GM11168 (cell line): ENCODE results near the gene SLC27A1.
"Not testable (repeated sequence)": the region's sequence is repeated elsewhere in the genome, so short reads cannot be mapped to it uniquely, and the experiment has no call there.

Source experiments
- in situ Hi-C: fragments of 300-500 bp; cut with MboI; formaldehyde crosslinking; loops from one replicate; pipeline ENCODE4 v1.12.0; 2022; ENCODE audit warnings: low sequenced_read_pairs; ENCODE audit not compliant: unreplicated experiment

SLC27A1 gene

DNA sequence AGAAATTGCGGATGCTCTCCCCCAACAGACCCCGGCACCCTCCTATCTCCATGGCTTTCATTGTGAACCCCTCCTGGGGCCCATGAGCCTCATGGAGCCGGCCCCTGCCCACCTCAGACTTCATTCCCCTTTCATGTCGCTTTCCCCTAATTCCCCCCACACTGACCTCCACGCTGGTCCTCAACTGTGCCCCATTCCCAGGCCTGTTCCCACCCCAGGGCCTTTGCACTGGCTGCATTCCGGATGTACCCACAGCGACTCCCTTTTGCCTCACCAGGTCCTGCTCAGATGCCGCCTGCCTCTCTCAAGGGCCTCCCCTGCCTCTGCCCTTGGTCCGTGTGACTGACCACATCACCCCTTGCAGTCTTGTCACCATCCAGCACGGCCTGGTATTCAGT lies 13.3 kb downstream of the SLC27A1 start:
- in situ Hi-C loops: no loop called here

DNA sequence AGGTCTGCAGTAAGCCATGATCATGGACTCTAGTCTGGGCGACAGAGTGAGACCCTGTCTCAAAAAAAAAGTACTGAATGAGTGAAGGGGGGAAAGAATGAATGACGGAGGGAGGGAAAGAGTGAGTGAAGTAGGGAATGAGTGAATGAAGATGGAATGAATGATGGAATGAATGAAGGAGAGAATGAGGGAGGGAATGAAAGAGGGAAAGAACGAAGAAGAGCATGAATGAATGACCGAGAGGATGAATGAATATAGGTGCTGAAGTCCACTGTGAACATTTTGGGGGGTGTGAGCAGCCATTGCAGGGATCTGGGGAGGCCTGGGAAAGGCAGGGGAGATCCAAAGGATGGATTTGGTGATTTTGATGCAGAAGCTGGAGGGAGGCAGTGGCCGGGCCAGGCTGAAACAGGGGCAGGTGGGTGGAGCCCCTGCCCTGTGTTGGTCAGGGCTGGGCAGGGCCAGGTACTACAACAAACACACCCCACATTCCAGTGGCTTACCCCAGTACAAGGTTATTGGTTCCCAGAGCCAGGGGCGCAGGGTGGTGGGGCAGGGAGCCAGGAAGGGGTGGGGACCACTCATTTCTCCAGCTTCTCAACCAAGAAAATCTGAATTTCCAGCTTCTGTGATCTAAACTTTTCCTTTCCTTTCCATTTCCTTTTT lies 14.3 kb downstream of the SLC27A1 start:
- in situ Hi-C loops: no loop called here

DNA sequence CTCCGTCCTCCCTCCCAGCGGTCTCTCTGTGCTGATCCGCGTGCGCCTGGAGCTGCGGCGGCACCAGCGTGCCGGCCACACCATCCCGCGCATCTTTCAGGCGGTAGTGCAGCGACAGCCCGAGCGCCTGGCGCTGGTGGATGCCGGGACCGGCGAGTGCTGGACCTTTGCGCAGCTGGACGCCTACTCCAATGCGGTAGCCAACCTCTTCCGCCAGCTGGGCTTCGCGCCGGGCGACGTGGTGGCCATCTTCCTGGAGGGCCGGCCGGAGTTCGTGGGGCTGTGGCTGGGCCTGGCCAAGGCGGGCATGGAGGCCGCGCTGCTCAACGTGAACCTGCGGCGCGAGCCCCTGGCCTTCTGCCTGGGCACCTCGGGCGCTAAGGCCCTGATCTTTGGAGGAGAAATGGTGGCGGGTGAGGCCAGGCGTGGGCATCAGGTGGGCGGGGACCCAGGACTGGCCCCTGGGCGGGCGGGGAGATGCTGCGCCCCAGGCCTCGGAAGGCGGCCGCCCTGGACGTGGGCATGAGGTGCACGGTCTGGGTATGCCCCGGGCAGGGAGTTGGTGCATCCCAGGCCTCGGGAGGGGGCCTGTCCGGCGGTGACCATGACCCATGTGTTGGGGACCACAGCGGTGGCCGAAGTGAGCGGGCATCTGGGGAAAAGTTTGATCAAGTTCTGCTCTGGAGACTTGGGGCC lies 16.4 kb downstream of the SLC27A1 start:
- in situ Hi-C loops: no loop called here

DNA sequence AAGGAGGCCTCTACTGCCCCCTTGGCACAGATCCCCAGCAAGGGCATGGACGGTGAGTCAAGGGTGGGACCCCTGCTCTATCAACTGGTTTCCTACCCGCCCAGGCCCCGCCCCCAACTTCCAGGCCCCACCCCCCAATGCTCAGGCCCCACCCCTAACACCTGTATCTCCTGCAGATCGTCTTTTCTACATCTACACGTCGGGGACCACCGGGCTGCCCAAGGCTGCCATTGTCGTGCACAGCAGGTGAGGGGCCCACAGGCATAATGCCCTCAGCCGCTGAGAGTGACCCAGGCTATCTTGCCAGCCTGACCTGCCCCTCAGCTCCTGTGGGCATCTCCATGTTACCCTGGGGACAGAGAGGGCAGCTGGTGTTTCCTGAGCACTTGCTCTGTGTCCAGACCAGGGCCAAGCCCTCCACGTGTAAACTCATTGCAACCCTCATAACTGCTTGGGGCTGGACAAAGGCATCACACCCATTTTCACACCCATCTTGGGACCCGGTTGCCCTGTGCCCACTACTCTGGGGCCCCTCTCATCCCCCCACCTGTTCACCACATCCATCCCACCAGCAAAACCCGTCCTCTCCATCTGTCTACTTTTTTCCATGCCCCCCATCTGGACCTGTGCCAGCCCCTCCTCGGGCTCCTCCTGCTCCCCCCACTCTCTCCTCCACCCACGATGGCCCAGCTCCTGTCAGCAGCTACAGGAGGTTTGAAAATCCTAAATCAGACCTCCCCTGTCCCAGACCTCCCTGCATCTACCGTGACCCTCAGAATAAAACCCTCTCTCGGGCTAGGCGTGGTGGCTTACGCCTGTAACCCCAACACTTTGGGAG lies 17.2 kb downstream of the SLC27A1 start:
- in situ Hi-C loops: no loop called here

DNA sequence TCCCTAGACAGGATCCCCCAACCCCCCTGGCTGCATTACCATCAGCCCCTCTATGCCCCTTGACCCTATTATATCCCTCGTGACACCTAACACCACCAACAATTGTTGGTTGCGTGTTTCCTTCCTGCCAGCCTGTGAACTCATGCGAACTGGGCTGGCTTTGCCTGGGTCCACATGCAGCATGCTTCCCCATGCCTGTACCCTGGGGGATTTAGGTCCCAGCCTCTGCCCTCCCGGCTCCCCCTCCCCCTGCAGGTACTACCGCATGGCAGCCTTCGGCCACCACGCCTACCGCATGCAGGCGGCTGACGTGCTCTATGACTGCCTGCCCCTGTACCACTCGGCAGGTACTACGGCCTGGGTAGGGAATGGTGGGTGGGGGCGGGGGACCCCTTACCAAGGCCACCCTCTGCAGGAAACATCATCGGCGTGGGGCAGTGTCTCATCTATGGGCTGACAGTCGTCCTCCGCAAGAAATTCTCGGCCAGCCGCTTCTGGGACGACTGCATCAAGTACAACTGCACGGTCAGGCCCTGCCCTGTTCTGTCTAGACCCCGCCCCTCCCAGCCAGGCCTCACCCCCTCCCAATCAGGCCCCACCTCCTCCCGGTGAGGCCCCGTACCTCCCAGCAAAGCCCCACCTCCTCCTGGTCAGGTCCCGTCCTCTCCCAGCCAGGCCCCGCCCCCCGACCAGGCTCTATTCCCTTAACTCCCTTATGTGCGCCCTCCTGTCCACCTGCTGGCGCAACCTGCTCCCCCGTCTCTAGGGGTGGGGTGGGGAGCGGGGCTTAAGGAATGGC lies 18.5 kb downstream of the SLC27A1 start:
- in situ Hi-C loops: no loop called here

DNA sequence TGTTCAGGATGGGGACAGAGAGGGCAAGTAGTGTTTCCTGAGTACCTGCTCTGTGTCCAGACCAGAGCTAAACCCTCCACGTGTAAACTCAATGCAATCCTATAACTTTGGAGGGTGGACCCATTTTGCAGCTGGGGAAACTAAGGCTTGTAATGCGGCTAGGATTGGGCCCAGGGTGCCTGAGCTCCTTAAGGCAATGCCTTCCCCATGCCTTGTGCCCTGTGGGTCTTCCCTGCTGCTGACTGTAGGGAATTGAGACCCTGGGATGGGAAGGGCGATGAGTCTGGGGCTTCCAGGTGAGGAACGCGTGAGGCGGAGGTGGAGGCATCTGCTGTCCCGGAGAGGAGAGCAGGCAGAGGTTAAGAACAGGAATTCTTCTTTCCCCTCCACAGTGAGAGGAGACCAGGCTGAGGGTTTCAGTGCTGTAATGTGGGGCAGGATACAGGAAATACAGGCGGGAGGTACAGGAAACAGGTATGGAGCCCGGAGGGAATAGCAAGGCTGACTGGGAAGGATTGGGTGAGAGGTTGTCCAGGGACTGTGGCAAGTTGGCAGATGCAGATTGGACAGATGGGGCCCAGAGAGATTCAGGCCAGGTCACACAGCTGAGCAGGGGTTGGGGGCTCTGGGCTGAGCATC lies 19.2 kb downstream of the SLC27A1 start:
- in situ Hi-C loops: no loop called here

DNA sequence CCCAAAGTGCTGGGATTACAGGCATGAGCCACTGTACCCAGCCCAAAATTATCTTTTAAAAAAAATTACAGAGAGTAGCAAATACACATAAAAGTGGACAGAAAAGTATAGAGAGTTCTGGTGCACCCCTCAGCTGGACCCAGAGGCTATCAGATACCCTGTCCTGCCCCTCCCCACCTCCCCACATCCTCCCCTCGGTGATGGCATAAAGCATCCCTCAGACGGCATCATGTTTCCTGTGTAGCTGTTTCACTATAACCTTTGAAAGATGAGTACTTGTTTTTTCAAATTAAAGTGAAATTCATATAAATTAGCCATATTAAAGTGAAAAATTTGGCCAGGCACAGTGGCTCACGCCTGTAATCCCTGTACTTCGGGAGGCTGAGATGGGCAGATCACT lies 20.1 kb downstream of the SLC27A1 start:
- in situ Hi-C loops: no loop called here

DNA sequence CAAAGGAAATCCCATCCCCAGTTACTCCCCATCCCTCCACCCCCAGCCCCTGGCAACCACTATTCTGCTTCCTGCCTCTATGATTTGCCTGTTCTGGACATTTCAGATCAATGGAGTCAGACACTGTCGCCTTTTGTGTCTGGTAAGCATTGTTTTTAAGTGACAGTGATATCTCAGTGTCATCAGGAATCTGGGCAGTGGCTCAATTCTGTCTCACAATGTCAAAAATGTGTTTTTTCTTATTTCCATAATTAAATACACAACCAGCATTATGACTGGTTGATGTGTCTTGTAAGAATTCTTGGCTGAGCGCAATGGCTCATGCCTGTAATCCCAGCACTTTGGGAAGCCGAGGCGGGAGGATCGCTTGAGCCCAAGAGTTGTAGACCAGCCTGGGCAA lies 21.0 kb downstream of the SLC27A1 start:
- in situ Hi-C loops: no loop called here

DNA sequence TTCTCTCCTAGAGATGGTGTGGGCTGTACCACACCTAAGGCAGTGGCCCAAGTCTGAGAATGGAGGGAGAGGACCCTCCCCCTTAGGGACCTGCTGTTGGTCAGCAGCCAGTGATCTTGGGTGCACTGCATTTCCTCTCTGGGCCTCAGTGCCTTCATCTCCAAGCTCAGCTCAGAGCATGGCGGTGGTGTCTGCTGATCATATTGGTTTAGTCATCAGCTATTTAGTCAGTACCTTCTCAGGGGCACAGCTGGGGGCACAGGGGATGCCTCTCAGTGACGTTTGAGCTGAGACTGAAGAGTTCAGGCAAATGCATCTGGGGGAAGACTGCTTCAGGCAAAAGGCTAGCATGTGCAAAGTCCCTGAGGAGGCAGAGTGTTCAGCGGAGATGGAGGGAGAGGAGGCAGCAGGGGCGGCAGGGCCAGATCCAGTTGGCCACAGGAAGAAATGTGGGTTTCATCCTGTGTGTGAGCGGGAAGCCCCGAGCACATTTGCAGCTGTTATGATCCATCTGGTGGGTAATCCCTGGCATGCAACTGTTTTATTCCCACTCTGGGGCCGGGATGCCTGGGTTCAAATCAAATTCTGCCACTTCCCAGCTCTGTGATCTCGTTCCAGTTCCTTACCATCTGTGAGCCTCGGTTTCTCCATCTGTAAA lies 25.4 kb downstream of the SLC27A1 start:
- in situ Hi-C loops: no loop called here

DNA sequence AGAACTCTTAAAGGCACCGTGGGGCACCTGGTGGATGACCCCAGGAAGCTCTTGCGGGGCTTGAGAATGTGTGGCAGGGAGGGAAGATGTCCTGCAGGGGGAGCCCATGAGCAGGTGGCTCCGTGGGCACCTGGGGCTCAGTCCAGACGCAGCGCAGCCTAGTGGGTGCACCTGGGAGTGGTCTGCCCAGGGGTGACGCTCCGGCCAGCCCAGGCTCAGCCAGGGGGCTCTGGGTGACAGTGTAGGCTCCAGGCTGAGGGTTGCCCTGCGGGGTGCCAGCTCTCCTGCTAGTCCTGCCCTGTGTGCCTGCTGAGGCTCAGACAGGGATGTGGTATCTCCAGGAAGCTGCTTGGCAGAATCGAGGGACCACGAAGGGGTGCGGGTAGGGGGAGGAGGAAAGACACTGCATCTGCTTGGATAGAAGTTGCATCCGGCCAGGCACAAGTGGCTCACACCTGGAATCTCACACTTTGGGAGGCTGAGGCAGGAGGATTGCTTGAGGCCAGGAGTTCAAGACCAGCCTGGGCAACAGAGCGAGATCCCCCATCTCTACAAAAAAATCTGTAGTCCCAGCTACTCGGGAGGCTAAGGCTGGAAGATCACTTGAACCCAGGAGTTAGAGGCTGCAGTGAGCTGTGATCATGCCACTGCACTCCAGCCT lies 26.1 kb downstream of the SLC27A1 start:
- in situ Hi-C loops: no loop called here

DNA sequence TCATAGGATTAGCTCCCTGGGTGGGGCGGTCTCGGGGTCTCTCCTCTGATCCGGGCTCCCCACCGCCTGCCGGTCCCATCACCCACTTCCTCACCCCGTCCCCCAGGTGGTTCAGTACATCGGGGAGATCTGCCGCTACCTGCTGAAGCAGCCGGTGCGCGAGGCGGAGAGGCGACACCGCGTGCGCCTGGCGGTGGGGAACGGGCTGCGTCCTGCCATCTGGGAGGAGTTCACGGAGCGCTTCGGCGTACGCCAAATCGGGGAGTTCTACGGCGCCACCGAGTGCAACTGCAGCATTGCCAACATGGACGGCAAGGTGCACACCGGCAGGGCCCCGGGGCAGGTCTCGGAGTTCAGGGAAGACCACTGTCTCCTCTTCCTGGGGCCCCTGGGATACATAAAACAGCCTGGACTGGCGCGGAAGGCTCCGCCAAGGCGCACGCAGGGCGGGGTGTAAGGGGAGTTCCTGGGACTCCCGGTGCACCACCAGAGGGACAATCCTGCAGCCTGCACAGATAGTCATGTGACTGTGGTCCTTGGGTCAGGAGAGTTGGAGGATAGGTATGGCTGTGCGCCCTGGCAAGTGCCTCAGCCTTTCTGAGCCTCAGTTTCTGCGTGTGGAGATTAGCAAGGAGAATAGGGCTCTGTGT lies 26.9 kb downstream of the SLC27A1 start:
- in situ Hi-C loops: no loop called here

DNA sequence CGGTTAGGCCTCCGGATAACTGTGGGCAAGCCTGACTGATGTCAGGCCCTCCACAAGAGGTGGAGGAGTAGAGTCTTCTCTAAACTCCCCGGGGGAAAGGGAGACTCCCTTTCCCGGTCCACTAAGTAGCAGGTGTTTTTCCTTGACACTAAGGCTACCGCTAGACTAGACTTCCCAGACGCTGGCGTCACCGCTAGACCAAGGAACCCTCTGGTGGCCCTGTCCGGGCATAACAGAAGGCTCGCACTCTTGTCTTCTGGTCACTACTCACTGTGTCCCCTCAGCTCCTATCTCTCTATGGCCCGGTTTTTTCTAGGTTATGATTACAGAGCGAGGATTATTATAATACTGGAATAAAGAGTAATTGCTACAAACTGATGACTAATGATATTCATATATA lies 28.7 kb downstream of the SLC27A1 start:
- in situ Hi-C loops: not testable (repeated sequence)

DNA sequence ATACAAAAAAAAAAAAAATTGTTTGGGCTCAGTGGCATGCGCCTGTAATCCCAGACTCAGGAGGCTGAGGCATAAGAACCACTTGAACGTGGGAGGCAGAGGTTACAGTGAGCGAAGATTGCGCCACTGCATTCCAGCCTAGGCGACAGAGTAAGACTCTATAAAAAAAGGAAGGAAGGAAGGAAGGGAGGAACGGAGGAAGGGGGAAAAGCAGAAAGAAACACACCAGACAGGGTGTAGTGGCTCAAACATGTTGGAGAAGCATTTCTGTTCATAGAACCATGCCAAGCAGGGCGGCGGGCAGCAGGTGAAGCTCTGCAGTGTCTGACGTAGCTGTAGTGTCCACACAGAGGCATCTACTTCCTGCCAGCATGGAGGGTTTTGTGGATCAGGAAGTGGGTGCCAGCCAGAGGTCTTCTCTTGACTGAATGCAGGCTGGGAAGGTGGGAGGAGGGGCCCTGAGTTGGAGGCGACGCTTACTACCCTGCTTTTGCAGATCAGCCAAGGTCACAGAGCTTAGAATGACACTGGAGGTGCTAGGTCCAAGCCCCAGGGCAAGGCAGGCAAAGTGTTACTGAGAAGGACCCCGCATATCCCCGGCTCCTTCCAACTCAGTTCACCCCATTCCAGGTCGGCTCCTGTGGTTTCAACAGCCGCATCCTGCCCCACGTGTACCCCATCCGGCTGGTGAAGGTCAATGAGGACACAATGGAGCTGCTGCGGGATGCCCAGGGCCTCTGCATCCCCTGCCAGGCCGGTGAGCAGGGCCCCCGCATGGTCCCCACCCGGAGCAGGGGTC lies 29.5 kb downstream of the SLC27A1 start:
- in situ Hi-C loops: no loop called here

DNA sequence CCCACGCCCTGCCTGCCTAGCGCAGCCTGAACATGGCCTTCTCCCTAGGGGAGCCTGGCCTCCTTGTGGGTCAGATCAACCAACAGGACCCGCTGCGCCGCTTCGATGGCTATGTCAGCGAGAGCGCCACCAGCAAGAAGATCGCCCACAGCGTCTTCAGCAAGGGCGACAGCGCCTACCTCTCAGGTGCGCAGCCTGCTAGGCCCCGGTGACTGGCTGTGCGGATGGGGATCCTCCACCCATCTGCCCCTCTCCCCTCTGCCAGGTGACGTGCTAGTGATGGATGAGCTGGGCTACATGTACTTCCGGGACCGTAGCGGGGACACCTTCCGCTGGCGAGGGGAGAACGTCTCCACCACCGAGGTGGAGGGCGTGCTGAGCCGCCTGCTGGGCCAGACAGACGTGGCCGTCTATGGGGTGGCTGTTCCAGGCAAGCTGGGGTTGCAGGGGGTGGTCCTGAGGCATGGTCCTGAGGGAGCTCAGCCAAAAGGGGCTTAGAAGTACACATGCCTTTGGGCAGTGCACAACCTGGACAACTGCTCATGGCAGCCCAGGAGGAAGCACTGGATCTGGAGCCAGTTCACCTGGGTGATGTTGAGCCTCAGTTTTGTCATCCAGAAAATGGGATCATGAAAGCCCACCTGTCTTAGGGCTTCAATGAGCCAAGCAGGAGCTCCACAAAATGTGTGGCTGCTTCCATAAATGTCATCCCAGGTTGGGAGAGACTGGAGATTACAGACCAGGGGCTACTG lies 30.3 kb downstream of the SLC27A1 start:
- in situ Hi-C loops: no loop called here

DNA sequence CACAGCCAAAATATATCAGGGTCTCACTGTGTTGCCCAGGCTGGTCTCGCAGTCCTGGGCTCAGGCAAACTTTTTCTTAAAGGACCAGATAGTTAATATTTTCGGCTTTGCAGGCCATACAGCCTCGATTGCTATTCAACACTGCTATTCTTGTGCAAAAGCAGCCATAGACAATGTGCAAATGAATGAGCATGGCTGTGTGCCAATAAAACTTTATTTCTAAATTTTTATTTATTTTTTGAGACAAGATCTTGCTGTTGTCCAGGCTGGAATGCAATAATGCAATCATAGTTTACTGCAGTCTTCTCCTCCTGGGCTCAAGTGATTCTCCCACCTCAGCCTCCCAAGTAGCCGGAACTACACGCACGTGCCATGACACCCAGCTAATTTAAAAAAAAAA lies 32.9 kb downstream of the SLC27A1 start:
- in situ Hi-C loops: no loop called here

DNA sequence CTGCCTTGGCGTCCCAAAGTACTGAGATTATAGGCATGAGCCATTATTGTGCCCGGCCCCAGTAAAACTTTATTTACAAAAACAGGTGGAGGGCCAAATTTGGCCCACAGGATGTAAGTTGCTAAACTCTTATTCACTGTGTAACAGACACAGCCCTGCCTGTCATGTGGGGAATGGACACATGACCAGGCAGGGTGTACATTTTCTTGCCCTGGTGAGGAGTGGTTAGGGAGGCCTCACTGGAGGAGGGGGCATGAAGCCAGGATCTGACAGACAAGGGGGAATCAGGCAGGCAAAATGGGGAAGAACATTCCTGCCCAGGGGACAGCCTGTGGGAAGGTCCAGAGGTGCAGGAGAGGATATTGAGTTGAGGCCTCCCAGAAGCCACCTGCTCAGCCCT lies 33.7 kb downstream of the SLC27A1 start:
- in situ Hi-C loops: no loop called here

DNA sequence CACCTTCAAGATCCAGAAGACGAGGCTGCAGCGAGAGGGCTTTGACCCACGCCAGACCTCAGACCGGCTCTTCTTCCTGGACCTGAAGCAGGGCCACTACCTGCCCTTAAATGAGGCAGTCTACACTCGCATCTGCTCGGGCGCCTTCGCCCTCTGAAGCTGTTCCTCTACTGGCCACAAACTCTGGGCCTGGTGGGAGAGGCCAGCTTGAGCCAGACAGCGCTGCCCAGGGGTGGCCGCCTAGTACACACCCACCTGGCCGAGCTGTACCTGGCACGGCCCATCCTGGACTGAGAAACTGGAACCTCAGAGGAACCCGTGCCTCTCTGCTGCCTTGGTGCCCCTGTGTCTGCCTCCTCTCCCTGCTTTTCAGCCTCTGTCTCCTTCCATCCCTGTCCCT lies 34.1 kb downstream of the SLC27A1 start:
- in situ Hi-C loops: no loop called here
